Astrocyte (in vitro differentiated cells and primary cell): ENCODE results near the gene DCDC1. TPM values are rescaled to one million over a fixed set of nuclear protein-coding genes. Genes with fewer than 3 reads are reported as not detected.

Source experiments
- DNase-seq: peaks from one replicate; pipeline ENCODE4 v3.0.0-alpha.2; 2010; ENCODE audit warnings: low read depth
- FAIRE-seq: peaks from 2 replicates; lab custom pipeline; 2011; peaks lifted over from hg19 to GRCh38; lab: Jason Lieb, UNC
- H2AFZ ChIP-seq: 2 replicates; pipeline ENCODE4 v1.6.0; 2012; ENCODE audit warnings: low read depth, low read length, inconsistent platforms
- H3K27ac ChIP-seq: 2 replicates; pipeline ENCODE4 v1.5.1; 2011; ENCODE audit warnings: low read depth, low read length, inconsistent platforms
- H3K27me3 ChIP-seq: 2 replicates; pipeline ENCODE4 v1.6.0; 2011; ENCODE audit warnings: low read length, inconsistent platforms; ENCODE audit not compliant: insufficient read depth
- H3K36me3 ChIP-seq: 2 replicates; pipeline ENCODE4 v1.5.1; 2011; ENCODE audit warnings: low read length, inconsistent platforms; ENCODE audit not compliant: insufficient read depth
- H3K4me1 ChIP-seq: 2 replicates; pipeline ENCODE4 v1.5.1; 2011; ENCODE audit warnings: low read length, inconsistent platforms; ENCODE audit not compliant: insufficient read depth
- H3K4me2 ChIP-seq: 2 replicates; pipeline ENCODE4 v1.6.0; 2012; ENCODE audit warnings: low read length, inconsistent platforms
- H3K4me3 ChIP-seq: 2 replicates; pipeline ENCODE4 v1.5.1; 2011; ENCODE audit warnings: low read depth, mild to moderate bottlenecking, low read length, inconsistent platforms; ENCODE audit not compliant: insufficient read depth
- H3K79me2 ChIP-seq: 2 replicates; pipeline ENCODE4 v1.6.0; 2012; ENCODE audit warnings: mild to moderate bottlenecking, low read length, inconsistent platforms; ENCODE audit not compliant: insufficient read depth
- H3K9ac ChIP-seq: 2 replicates; pipeline ENCODE4 v1.6.0; 2012; ENCODE audit warnings: mild to moderate bottlenecking, low read length, inconsistent platforms
- H3K9me3 ChIP-seq: 2 replicates; pipeline ENCODE4 v1.5.1; 2012; ENCODE audit warnings: low read depth, mild to moderate bottlenecking, low read length, inconsistent platforms; ENCODE audit not compliant: insufficient read depth
- H4K20me1 ChIP-seq: 2 replicates; pipeline ENCODE4 v1.6.0; 2012; ENCODE audit warnings: low read length, inconsistent platforms; ENCODE audit not compliant: insufficient read depth
- H3K27ac Mint-ChIP-seq: one replicate; pipeline ENCODE4 v1.8.0; 2021; ENCODE audit warnings: mild to moderate bottlenecking, mixed read lengths; ENCODE audit not compliant: unreplicated experiment
- H3K27me3 Mint-ChIP-seq: one replicate; pipeline ENCODE4 v1.8.0; 2021; ENCODE audit warnings: low read depth, mixed read lengths; ENCODE audit not compliant: unreplicated experiment
- H3K36me3 Mint-ChIP-seq: one replicate; pipeline ENCODE4 v1.8.0; 2021; ENCODE audit warnings: low read depth, mixed read lengths; ENCODE audit not compliant: unreplicated experiment
- H3K4me1 Mint-ChIP-seq: one replicate; pipeline ENCODE4 v1.8.0; 2021; ENCODE audit warnings: low read depth, mixed read lengths; ENCODE audit not compliant: unreplicated experiment
- H3K4me3 Mint-ChIP-seq: one replicate; pipeline ENCODE4 v1.8.0; 2021; ENCODE audit warnings: mild to moderate bottlenecking, moderate library complexity, mixed read lengths; ENCODE audit not compliant: unreplicated experiment
- H3K9me3 Mint-ChIP-seq: one replicate; pipeline ENCODE4 v1.8.0; 2021; ENCODE audit warnings: mild to moderate bottlenecking, mixed read lengths; ENCODE audit not compliant: unreplicated experiment
- EZH2 ChIP-seq: IDR thresholded peaks from 2 replicates; pipeline ENCODE4 v1.6.1; 2012; ENCODE audit warnings: mild to moderate bottlenecking, low read length, inconsistent platforms; ENCODE audit not compliant: insufficient read depth
- total RNA-seq: library from RNA; stranded (reverse); gene quantifications from 2 replicates; pipeline ENCODE4 v1.2.1, GENCODE V29; 2021
- TF ChIP-seq, protein P1 (sequence below): IDR thresholded peaks from 2 replicates; pipeline ENCODE4 v1.5.1; 2011; ENCODE audit warnings: low read depth, mild to moderate bottlenecking, inconsistent platforms, low read length, moderate library complexity; ENCODE audit not compliant: insufficient read depth

DCDC1 gene
- total RNA-seq, 1 donor from 2014 or later, result 1.4 TPM

DNA sequence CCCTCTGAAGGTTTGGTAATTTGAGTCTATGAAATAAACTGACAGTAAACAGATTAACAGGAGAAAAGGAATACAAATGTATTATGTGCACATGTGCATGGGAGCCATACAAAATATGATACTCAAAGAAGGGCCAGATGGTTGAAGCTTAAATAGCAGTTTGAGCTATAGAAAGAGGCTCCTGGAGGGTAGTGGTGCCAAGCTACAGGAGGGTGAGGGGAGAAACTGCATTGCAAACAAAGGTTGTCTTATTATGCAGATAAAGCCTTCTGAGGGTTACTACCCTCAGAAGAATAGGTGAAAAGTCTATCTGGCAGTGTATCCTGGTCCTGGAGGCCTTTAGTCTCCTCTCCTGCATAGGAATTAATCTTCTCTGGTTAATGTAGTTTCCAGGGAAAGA is 516.1 kb downstream of the DCDC1 start:
- peaks cover 5% of the 10 kb centered on the region for H3K27me3 Mint-ChIP-seq
- Histone ChIP-seq H3K27me3 (peaks cover 2% of the 10 kb centered on the region), H3K9ac (no peak overlapping the region), H3K4me3 (no peak overlapping the region), H3K4me2 (no peak overlapping the region), H3K79me2 (no peaks in the 10 kb centered on the region), H3K4me1 (no peaks in the 10 kb centered on the region), H3K36me3 (no peaks in the 10 kb centered on the region), H4K20me1 (no peaks in the 10 kb centered on the region), H3K9me3 (no peaks in the 10 kb centered on the region), H3K27ac (no peak overlapping the region), H2AFZ (no peak overlapping the region)
- H3K27ac Mint-ChIP-seq, result no peak overlapping the region
- no peak overlapping the region for H3K4me3 Mint-ChIP-seq
- peaks cover 2% of the 10 kb centered on the region for H3K4me1 Mint-ChIP-seq
- no peaks in the 10 kb centered on the region for H3K36me3 Mint-ChIP-seq
- FAIRE-seq, result no peak
- no peak for DNase-seq
- peaks cover 5% of the 10 kb centered on the region for H3K9me3 Mint-ChIP-seq
- TF ChIP-seq EZH2, result no peak
- TF ChIP-seq, protein P1, sequence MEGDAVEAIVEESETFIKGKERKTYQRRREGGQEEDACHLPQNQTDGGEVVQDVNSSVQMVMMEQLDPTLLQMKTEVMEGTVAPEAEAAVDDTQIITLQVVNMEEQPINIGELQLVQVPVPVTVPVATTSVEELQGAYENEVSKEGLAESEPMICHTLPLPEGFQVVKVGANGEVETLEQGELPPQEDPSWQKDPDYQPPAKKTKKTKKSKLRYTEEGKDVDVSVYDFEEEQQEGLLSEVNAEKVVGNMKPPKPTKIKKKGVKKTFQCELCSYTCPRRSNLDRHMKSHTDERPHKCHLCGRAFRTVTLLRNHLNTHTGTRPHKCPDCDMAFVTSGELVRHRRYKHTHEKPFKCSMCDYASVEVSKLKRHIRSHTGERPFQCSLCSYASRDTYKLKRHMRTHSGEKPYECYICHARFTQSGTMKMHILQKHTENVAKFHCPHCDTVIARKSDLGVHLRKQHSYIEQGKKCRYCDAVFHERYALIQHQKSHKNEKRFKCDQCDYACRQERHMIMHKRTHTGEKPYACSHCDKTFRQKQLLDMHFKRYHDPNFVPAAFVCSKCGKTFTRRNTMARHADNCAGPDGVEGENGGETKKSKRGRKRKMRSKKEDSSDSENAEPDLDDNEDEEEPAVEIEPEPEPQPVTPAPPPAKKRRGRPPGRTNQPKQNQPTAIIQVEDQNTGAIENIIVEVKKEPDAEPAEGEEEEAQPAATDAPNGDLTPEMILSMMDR, result no peak

DNA sequence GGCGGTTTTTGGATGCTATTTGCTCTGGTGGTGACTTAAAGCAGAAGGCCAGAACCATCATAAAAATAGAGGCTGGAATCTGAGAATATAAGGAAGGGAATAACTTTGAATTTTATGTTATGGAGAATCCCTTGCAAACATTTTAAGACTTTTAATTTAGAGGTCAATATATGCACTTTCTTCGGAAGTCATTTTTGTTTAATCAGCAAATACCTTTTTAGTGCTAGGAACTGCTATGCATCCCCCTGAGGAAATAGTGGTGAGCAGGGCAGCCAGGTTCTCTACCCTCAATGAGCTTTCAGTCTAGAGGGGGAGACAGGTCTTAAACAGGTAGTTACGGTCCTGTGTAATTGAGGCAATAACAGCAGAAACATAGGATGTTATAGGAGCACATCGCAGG is 516.9 kb downstream of the DCDC1 start:
- H3K9me3 ChIP-seq, result no peaks in the 10 kb centered on the region
- H3K79me2 ChIP-seq, result no peaks in the 10 kb centered on the region
- no peaks in the 10 kb centered on the region for H4K20me1 ChIP-seq
- Mint-ChIP-seq H3K4me3 (no peak overlapping the region), H3K27ac (no peak overlapping the region), H3K4me1 (peaks cover 2% of the 10 kb centered on the region), H3K27me3 (peaks cover 4% of the 10 kb centered on the region), H3K36me3 (no peaks in the 10 kb centered on the region), H3K9me3 (peaks cover 10% of the 10 kb centered on the region)
- H3K4me2 ChIP-seq, result no peak overlapping the region
- no peaks in the 10 kb centered on the region for H3K36me3 ChIP-seq
- H3K27me3 ChIP-seq, result peaks cover 2% of the 10 kb centered on the region
- no peak for TF ChIP-seq EZH2
- TF ChIP-seq, protein P1, result no peak
- no peak overlapping the region for H3K27ac ChIP-seq
- DNase-seq, result no peak
- H3K9ac ChIP-seq, result no peak overlapping the region
- FAIRE-seq, result no peak
- no peak overlapping the region for H3K4me3 ChIP-seq
- H3K4me1 ChIP-seq, result no peaks in the 10 kb centered on the region
- H2AFZ ChIP-seq, result no peak overlapping the region

DNA sequence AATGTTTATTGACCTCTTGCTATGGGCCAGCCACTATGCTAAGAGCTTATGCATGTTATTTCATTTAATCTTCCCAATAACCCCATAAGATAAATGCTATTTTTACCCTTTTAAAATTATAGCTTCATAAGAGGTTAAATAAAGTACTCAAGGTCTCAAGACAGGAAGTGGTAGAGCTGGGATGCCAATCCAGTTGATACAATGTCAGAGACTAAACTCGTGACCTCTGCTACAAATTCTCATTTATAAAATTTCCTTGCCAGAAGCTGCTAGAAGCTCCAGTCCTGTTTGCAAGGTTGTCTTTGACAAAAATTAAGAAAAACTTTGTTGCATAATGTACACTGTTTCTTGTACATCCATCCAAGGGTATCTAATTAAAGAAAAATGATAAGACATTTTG is 517.4 kb downstream of the DCDC1 start:
- Histone ChIP-seq H3K36me3 (no peaks in the 10 kb centered on the region), H4K20me1 (no peaks in the 10 kb centered on the region), H3K9me3 (no peaks in the 10 kb centered on the region), H3K4me1 (no peaks in the 10 kb centered on the region), H2AFZ (no peak overlapping the region), H3K27ac (no peak overlapping the region), H3K4me3 (no peak overlapping the region), H3K9ac (no peak overlapping the region), H3K27me3 (no peaks in the 10 kb centered on the region), H3K79me2 (no peaks in the 10 kb centered on the region), H3K4me2 (no peak overlapping the region)
- Mint-ChIP-seq H3K9me3 (peaks cover 13% of the 10 kb centered on the region), H3K27me3 (peaks cover 4% of the 10 kb centered on the region), H3K4me3 (no peak overlapping the region), H3K36me3 (no peaks in the 10 kb centered on the region), H3K4me1 (peaks cover 2% of the 10 kb centered on the region), H3K27ac (no peak overlapping the region)
- TF ChIP-seq, protein P1, result no peak
- TF ChIP-seq EZH2, result no peak
- no peak for DNase-seq
- FAIRE-seq, result no peak
